GM21723 (cell line): ENCODE measurements around the gene HIF3A.
A peak's percentile ranks its signal among the peaks of the same experiment; 100 is the strongest.
"Not testable (repeated sequence)": the region's sequence is repeated elsewhere in the genome, so short reads cannot be mapped to it uniquely, and the experiment has no call there.

Experiments used
- ATAC-seq: cut with Tn5 transposase; IDR thresholded peaks from one replicate; pipeline ENCODE4 v1.9.1; 2021; ENCODE audit warnings: mild to moderate bottlenecking, moderate library complexity; ENCODE audit not compliant: unreplicated experiment

HIF3A gene

DNA sequence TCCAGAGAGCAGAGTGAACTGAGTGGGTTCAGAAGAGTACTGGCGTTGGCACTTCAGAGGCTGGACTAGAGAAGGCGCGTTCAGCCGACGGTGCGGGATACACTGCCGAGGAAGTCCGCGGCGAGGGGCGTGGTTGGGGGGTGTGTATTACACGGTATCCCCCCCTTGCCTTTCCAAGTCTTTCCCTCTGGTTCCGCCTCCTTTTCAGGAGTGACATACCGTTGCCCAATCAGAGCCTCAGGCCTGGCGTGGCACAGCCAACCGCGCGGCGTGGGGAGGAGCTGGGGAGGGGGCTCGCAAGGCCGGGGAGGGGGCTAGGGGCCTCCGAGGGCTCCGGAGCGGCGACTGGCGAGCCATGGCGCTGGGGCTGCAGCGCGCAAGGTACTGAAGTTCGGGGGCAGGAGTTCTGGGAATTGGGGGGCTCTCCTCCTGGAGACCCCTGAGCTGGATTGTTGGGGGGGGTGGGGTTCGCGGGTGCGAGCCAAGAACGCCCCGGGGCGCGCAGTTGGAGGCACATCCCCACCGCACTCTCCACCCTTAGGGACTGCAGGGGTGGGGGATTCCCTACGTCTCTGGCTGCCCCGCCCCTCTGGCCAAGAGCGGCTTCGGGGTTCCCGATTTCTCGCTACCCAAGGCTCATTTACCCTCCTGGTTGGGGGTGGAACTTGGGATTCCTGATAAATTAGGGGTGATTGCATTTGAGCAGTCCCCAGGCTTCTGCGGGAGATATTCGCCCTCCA lies at the start of gene HIF3A:
Gene HIF3A (plus strand): TSS at position 321 of the 740 bp plus-strand sequence. CDS start 35 bp downstream, at position 356.
- no peak for ATAC-seq

DNA sequence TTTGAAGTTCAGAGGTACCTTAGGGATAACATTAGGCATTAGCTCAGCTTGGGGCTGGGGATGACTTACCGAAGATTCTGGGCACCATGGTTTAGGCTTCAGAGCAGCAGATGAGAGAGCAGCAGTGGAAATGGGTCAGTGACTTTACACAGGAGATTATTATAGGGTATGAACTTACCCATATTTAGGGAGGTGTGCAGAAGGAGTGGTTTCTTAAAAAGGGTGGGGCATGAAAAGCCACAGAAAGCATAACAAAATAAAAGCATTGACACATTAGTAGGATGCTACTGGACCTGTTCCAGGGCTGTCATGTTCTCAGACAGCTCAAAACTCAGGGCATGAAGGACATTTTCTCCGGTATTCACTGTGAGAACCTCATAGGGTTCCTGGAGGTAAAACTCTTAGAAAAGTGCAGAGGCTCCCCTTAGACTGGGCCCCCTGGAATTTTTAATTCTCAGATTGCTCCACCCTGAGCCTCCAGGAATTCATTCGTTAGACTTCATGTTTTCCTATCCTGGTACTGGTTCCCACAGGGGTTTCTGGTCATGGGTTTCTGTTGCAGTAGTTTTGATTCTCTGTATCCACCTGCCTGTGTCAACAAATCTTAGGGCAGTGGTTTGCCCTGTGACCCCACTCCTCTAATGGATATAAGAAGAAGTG lies 46.6 kb upstream of the HIF3A start:
- ATAC-seq: no peak

DNA sequence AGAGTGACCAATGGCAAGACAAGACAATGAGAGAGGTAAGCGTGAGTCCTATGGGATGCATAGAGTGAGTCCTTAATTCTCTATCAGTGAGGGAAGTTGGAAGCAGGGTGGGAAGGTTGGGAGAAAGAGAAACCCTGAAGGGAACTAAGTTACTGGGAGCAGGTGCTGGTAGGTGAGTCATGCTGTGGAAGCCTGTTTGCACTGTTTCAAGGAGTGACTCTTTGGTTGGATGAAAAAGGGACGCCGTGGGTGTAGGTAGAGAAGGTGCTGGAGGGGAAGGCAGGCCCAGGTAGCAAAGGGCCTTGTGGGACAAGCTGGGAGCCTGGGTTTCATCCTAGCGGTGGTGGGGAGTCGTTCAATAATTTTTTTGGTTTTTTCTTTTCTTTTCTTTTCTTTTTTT lies 45.4 kb upstream of the HIF3A start:
- ATAC-seq: no peak

DNA sequence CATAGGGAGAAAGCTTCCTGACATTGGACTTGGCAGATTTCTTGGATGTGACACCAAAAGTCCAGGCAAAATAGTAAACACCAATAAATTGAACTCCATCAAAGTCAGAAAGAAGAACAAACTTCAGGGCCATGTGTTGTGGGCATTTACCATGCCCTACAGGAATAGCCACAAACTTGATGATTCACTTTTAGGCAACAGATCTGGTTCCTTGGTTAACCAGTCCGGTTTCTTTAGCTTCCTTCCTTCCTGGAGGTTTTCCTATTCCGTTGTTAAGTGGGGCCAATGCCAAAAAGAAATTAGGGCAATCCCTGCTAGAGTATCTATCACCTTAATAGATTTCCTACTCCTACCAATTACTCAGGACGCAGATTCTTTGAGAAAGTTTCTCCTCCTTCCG lies 42.1 kb upstream of the HIF3A start:
- no peak for ATAC-seq

DNA sequence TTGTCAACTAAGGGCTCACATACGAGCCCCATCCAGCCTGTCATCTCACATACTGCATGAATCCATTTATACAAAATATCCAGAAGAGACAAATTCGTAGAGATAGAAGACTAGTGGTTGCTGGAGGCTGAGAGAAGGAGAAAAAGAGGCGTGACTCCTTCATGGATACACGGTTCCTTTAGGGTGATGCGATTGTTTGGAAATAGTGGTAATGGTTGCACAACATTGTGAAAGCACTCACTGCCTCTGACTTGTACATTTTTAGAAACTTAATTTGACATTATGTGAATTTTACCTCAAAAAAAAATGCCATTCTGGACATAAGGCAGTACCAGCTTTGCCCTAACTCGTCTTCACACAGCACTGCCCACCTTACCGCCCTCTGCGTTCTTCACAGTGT lies 40.0 kb upstream of the HIF3A start:
- ATAC-seq: no peak

DNA sequence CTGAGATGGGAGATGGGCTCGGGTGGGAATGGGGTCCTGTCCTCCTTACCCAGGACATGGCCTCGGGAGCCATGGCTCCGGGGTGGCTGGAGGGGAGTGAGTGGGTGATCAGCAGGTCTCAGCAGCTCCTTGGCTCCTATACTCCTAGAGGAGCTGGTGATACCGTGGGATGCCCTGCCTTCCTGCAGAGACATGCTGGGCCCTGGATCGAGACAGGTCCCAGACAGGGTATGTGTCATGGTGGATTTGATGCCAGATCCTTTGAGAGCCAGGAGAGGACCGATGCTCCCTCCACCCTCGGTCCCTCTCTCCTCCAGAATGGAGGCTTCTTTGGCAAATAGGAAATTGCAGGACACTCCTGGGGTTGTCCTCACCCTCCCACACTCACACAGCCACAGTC lies 35.3 kb upstream of the HIF3A start:
- not testable (repeated sequence) for ATAC-seq

DNA sequence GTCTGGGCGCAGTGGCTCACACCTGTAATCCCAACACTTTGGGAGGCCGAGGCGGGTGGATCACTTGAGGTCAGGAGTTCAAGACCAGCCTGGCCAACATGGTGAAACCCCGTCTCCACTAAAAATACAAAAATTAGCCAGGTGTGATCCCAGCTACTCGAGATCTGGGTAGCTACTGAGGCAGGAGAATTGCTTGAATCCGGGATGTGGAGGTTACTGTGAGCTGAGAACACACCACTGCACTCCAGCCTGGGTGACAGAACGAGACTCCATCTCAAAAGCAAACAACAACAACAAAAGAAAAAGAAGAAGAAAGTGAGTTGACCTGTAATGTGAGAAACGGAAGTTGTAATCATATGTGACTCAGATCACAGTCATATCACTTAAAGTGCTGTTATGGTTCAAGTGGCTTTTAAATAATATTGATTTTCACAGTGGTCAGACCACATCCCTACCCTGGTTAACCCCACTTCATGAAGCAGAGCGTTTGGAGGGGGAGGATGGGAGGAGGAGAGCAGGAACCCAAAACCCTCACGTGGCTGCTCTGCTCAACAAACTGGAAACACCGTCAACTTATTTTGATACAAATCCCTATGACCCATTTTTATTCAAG lies 34.1 kb upstream of the HIF3A start:
- peak; percentile 74 for ATAC-seq

DNA sequence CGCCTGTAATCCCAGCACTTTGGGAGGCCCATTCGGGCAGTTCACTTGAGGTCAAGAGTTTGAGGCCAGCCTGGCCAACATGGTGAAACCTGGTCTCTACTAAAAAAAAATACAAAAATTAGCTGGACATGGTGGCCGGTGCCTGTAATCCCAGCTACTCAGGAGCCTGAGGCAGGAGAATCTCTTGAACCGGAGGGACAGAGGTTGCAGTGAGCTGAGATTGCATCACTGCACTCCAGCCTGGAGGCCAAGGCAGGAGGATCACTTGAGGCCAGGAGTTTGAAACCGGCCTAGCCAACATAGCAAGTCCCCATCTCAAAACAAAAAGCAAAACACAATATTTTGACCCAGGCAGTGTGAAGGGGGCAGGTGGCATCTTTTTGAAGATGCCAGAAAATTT lies 32.0 kb upstream of the HIF3A start:
- ATAC-seq: not testable (repeated sequence)

DNA sequence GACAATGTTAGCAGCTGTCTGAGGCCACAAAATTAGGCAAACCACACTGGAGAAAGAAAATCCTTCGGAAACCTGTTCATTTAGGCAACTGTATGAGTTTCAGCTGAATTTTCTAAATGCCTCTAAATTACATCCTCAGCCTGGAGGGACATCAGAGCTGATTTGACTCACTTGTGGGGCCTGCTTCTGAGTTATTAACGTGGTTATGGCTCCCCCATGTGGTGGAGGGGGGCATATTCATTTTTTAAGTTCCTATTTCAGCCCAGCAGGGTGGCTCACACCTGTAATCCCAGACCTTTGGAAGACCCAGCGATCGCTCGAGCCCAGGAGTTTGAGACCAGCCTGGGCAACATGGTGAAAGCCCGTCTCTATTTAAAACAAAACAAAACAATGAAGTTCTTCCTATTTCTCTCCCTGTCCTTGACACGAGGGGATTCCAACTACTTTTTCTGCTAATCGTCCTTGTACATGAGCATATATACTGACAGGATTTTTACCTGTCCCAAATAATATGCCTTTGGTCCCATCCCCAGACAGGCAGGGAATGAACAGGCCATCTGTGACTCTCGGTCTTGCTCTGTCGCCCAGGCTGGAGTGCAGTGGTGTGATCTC lies 31.5 kb upstream of the HIF3A start:
- ATAC-seq: no peak

DNA sequence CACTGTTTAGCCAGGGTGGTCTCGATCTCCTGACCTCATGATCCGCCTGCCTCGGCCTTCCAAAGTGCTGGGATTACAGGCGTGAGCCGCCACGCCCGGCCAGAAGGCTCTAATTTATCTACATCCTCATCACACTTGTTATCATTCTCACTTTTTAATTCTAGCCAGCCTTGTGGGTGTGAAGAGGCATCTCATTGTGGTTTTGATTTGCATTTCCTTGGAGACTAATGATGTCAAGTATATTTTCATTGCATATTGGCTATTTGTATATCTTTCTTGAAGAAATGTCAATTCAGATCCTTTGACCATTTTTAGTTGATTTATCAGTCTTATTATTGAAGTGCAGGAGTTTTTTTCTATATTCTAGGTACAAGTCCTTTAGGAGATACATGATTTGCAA lies 27.7 kb upstream of the HIF3A start:
- ATAC-seq: no peak

DNA sequence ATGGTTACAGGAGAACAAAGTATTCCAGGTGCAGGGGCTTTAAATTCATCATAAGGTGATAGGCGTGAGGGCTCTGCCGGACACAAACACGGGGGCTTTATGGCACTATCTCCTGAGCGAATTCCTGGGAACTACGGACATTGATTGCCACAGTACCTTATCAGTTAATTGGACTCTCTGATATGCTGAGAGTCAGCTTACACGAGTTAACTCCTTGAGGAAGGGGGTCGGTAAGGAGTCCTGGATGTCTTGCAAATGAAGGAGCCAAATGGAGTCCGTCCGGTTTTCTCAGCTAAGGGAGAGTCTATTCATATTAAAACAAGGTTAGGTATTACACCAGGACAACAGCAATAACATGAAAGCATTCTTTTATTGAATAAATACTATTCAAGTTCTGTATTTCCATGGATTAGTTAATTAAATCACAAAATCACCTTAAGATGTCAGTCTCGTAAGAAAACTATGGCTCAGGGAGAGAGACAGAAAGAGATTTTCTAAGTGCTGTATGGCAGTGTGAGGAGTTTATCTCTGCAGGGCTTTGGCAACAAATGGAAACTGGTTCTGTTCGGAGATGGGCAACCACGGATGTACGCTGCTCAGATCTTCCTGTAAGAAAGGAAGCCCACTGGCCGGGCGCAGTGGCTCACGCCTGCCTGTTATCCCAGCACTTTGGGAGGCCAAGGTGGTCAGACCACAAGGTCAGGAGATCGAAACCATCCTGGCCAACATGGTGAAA lies 26.2 kb upstream of the HIF3A start:
- no peak for ATAC-seq

DNA sequence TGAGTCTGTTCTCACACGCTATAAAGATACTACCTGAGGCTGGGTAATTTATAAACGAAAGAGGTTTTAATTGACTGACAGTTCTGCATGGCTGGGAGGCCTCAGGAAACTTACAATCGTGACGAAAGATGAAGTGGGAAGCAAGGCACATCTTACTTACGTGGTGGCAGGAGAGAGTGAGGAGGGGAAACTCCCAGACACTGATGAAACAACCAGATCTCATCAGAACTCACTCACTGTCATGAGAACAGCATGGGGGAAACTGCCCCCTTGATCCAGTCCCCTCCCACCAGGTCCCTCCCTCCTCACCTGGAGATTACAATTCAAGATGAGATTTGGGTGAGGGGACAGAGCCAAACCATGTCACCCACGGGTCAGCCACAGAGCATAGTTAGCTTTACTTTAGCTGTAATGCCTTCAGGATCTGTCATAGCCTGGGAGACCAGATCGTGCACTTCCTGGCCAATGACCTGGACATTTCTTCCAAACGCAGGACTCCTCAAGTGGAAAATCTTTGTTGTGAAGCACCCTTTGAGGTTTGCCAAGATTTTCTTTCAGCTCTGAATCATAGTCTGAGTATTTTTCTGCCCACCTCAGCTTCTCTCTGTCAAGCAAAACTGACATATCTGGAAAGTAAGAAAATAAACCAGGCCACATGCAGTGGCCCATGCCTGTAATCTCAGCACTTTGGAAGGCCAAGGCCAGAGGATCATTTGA lies 25.2 kb upstream of the HIF3A start:
- no peak for ATAC-seq

DNA sequence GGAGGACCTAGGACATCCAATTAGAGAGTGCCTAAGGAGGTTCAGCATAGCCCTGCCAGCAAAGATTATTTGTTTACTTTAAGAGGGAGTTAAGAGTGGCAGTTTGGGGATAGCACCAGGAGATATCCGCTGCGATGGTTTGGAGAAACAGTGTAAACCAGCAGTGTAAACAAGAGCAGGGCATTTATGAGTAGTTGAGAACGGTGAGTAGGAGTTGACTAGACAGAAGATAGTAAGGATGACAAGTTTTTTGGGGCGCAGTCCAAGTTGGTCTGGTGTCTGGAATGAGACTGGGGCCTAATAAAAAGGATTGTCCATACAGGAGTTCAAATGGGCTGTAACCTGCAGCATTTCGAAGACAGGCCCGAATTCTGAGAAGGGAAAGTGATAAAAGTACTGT lies 22.9 kb upstream of the HIF3A start:
- not testable (repeated sequence) for ATAC-seq

DNA sequence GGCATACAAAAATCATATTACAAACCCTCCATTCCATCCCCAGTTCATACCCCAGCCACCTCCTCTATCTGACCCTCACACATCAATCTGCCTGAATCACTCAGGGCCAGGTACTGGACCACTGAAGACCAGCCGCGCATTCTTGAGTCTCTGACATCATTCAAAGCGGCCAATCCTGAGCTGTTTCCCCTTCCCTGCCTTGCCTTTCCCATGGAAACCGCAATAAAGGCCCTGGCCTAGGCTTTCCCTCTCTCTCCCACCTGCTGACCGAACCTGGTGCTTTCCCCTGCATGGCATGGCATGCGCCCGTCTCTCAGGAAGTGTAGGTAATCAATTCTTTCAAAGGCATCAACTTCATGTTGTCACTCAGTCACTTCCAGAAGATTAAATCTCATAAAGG lies 17.7 kb upstream of the HIF3A start:
- no peak for ATAC-seq

DNA sequence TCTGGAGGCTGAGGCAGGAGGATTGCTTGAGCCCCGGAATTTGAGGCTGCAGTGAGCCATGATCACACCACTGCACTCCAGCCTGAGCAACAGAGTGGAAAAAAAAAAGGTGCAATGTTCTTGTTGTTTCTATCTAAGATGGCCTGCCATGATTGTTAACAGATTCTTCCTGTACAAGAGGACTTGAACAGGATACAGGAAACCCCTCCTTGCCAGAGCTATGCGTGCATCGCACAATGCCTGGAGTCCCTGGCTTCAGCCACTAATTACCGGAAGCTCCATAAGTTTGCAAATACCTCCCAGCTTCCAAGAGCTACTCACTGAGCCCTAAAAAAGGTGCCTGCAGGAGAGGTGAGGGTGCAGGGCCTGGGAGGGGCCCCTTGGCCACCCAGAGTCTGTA lies 13.1 kb upstream of the HIF3A start:
- no peak for ATAC-seq

DNA sequence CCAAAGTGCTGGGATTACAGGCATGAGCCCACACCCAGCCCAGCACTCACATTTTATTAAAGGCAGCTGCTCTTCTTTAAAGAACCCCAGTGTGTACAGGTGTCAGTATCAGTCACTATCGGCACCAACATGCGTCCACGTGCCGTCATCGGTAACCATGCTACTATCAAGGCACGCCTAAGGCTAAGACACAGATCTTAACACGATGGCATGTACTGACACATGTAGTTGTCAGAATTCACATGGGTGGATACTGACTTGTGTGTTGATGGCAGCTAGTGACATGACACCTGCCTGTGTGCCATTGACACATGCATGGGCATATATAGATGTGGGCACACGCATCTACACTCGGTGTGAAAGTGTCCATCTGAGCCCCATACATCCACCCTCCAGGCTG lies 12.2 kb upstream of the HIF3A start:
- ATAC-seq: no peak

DNA sequence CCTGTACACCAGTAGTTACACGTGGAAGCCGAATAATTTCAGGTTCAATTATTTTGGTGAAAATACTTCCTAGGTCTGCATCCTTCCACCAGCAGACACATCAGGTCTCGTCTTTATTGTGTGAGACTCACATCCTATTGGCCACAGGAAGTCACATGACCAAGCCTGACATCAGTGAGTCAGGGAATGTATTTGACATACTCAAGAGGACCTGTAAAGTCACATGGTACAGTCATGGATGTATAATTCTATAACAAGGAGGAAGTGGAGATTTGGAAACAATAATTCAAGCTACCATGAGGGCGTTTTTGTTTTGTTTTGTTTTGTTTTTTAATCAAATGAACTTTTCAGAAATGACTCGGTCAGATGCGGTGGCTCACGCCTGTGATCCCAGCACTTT lies 9.3 kb upstream of the HIF3A start:
- ATAC-seq: no peak

DNA sequence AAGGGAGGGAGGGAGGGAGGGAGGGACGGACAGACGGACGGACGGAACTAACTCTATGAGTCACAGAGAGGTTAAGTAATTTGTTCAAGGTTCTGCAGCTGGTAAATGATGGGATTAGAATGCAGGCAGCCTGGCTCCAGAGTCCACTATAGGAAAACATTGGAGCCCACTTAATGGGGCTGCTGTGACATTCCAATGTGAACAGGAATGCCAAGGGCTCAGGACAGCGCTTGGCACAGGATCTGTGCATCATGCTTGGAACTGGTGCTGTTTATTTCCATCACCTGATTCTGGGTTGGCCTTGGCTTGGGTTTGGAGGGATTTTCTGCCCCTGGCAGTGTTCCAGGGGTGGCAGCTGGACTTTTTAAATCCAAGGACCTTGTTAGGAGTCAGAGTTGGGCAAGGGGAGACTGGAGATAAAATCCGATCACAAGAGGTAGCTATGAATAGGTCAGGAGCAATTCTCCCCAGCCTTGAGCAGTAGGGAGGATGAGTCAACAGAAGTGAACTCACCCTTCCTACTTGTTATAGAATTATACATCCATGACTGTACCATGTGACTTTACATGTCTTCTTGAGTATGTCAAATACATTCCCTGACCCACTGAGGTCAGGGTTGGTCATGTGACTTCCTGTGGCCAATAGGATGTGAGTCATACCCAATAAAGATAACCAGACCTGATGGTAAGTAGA lies 7.8 kb upstream of the HIF3A start:
- no peak for ATAC-seq

DNA sequence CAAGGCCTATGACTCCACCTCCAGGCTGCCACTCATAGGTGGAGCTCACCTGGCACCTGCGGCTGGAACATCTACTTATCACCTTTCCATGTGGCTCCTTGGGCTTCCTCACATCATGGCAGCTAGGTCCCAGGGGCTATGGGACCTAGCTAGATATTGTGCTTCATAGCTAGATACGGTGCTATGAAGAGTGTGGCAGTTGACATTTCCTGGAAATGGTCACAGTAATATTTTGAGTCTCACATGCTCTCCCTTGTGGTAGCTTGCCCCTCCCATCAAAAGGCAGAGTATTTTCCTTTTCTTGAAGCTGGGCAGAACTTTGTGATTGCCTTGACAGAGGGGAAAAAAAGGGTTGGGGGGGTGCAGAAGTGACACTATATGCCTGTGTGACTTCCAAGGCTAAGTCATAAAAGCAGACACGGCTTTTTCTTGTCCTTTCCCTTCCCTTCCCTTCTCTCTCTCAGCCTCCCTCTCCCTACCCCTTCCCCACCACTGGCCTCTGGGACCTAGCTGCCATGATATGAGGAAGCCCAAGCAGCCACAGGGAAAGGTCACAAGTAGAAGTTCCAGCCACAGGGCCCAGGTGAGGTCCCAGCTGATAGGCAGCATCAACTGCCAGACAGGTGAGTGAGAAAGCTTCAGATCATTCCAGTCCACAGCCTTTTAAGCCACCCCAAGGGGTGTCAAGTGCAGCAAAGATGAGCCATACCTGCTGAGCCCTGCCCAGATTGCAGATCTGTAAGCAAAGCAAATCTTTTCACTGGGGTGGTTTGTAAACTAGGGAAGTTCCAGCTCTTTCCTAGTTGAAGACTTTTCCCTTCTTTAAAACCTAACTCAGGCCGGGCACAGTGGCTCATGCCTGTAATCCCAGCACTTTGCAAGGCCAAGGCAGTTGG lies 6.9 kb upstream of the HIF3A start:
- ATAC-seq: no peak
